ENCODE data around the gene COL16A1. TPM values are rescaled to one million over a fixed set of nuclear protein-coding genes. Genes with fewer than 3 reads are reported as not detected.

The COL16A1 gene
- total RNA-seq, 4 donors from 2014 or later, result 4.3 to 11.4 (median 5.3) TPM

DNA sequence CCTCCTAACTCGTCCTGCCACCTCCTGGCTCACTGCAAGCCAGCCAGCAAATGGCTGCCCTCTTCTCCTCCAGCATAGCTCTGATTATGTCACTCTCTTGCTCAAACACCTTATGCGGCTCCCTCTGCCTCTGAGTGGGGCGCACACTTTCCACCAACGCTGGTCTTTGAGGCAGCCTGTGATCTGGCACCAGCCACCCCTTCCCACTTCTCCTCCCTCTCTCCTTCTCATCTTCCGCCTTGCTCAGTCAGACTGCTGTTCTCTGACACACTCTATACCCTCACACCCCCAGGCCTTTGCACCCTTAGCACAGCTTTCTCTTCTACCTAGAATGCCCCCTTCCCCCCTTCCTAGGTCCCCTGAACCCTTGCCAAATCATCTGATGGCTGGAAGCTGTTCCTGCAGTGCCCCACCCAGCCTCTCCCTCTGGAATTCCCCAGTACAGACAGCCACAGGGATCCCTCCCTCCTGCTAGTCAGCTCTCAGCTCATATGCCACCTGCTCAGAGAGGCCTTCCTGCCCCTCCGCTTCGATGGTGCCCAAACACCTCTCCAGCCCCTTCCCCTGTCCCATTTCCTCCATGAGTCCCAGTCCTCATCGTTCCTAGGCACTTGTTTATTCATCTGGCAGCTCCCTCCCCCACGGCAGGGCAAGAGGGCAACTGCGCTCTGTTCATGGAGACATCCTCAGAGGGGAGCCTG is 37.4 kb downstream of the COL16A1 start:
- Histone ChIP-seq H3K4me3 (no peak overlapping the region), H3K27me3 (no peaks in the 10 kb centered on the region), H3K27ac (no peak overlapping the region), H3K9me3 (no peaks in the 10 kb centered on the region), H3K36me3 (no peaks in the 10 kb centered on the region), H3K4me1 (peaks cover 13 to 14% of the 10 kb centered on the region in 2 donors)
- in situ Hi-C loops (cut with MboI; ENCODE audit: low sequenced_read_pairs in 4 of 4), result loop anchor here (5.0 to 25.0 kb wide), 4 partner anchors 48 to 296 kb away; no protein-coding TSS in a partner anchor
- no peak for ATAC-seq
- intact Hi-C loops (cut with DNase I; ENCODE audit: low total_unique reads), result no loop called here
- no peak for TF ChIP-seq POLR2A (IDR thresholded peaks at IDR 0.05)
- TF ChIP-seq, protein P1, sequence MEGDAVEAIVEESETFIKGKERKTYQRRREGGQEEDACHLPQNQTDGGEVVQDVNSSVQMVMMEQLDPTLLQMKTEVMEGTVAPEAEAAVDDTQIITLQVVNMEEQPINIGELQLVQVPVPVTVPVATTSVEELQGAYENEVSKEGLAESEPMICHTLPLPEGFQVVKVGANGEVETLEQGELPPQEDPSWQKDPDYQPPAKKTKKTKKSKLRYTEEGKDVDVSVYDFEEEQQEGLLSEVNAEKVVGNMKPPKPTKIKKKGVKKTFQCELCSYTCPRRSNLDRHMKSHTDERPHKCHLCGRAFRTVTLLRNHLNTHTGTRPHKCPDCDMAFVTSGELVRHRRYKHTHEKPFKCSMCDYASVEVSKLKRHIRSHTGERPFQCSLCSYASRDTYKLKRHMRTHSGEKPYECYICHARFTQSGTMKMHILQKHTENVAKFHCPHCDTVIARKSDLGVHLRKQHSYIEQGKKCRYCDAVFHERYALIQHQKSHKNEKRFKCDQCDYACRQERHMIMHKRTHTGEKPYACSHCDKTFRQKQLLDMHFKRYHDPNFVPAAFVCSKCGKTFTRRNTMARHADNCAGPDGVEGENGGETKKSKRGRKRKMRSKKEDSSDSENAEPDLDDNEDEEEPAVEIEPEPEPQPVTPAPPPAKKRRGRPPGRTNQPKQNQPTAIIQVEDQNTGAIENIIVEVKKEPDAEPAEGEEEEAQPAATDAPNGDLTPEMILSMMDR (IDR thresholded peaks at IDR 0.05 in 4 of 5, conservative IDR thresholded peaks at IDR 0.05 in 1 of 5), result no peak
- no peak for DNase-seq

DNA sequence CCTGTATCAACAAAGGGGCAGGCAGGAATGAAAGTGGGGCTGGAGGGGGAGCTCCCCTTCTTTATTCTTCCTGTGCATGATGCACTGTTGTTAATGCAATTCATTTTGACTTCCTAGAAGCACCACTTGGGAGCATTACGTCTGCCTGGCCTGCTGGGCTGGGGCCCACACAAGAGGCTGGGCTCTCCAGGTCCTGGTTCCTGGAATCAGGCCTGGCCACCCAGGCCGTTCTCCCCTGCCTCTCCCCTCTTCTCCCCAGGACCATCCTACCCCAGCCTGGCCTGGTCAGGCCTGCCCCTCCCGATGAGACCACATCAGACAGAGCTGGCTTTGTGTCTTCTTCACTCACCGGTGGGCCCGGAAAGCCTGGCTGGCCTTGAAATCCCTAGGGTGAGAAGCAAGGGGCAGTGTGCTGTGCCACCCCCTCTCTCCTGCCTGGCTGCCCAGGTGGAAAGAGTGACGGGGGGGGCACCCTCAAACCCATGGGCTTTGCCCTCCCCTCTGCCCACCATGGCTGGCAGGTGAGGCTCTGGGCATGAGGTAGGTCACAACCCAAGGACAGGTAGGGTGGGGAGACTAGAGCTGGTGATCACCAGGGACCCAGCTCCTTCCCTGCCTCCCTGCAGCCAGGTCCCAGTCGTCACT is 38.5 kb downstream of the COL16A1 start:
- Histone ChIP-seq H3K4me3 (no peak overlapping the region), H3K36me3 (no peaks in the 10 kb centered on the region), H3K9me3 (no peaks in the 10 kb centered on the region), H3K27me3 (no peaks in the 10 kb centered on the region), H3K27ac (no peak overlapping the region), H3K4me1 (peaks cover 11% of the 10 kb centered on the region in 2 donors)
- DNase-seq (no peak), ATAC-seq (no peak)
- intact Hi-C loops (cut with DNase I; ENCODE audit: low total_unique reads) (no loop called here), in situ Hi-C loops (cut with MboI; ENCODE audit: low sequenced_read_pairs in 4 of 4) (loop anchor here (5.0 to 25.0 kb wide), 4 partner anchors 49 to 297 kb away; no protein-coding TSS in a partner anchor)
- TF ChIP-seq, protein P1 (IDR thresholded peaks at IDR 0.05 in 4 of 5, conservative IDR thresholded peaks at IDR 0.05 in 1 of 5), result no peak
- TF ChIP-seq POLR2A (IDR thresholded peaks at IDR 0.05), result no peak

DNA sequence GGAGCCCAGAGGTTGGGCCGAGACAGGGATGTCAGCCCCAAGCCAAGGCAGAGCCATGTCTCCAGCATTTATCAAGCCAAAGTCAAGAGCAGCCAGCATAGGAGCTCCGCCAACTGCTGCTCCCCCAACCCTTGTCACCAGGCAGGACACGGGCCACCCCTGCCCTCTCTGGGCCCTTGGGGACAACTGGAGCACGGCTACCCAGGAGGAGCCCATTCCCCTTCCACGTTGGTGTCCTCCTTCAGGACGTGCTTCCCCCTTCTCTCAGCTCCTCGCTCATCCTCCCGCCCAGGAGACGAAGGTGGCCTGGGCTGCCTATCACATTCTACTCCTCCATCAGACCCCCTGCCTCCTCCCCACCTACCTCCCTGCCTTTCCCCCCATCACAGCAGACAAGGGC is 39.3 kb downstream of the COL16A1 start:
- ATAC-seq (no peak), DNase-seq (no peak)
- no peak overlapping the region for H3K4me3 ChIP-seq
- no peaks in the 10 kb centered on the region for H3K36me3 ChIP-seq
- no peaks in the 10 kb centered on the region for H3K27me3 ChIP-seq
- no peaks in the 10 kb centered on the region for H3K9me3 ChIP-seq
- intact Hi-C loops (cut with DNase I; ENCODE audit: low total_unique reads) (loop anchor here (1.0 to 5.0 kb wide), 4 partner anchors 51 to 298 kb away; no protein-coding TSS in a partner anchor), in situ Hi-C loops (cut with MboI; ENCODE audit: low sequenced_read_pairs in 4 of 4) (loop anchor here (5.0 to 25.0 kb wide), 4 partner anchors 50 to 298 kb away; no protein-coding TSS in a partner anchor)
- TF ChIP-seq, protein P1 (IDR thresholded peaks at IDR 0.05 in 4 of 5, conservative IDR thresholded peaks at IDR 0.05 in 1 of 5), result no peak
- TF ChIP-seq POLR2A (IDR thresholded peaks at IDR 0.05), result no peak
- H3K4me1 ChIP-seq, result peaks cover 2 to 3% of the 10 kb centered on the region in 2 donors
- no peak overlapping the region for H3K27ac ChIP-seq

DNA sequence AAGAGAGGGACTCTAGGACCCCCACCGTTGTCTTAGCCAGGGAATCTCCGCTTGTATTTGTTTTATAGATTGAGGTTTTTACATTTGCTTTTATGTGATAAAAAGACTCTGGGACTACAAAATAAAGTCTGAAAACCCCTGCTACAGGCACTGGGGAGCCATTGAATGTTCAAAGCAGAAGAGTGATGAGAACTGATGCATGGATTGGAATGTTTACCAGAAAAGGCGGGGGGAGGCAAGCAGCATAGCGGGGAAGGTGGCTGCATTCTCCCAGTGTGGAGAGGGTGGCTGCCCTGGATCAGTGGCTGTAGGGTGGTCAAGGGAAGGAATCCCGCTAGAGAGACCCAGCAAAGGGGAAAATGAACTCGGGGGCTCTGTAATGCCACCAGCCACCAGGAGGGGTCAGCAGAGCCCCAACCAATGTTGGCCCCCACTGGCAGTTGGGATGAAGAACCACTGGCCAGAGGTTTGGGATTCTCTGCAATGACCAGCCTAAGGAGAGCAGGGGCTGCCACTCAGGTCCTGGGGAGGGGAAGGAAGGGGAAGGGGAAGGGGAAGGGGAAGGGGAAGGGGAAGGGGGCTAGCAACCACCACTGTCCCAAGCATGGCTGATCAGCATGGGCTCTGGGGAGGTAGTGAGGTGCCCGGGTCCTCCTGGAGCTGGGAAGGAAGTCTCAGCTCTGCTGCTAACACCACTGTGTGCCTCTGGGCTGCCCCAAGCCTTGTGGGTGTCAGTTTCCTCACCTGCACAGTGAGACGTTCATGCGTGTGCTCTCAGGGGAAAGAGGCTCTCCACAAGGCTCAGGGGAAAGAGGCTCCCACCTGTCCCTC is 40.0 kb downstream of the COL16A1 start:
- peak in 1 of 2 donors; percentile 37 for DNase-seq
- Histone ChIP-seq H3K4me3 (no peak overlapping the region), H3K36me3 (no peaks in the 10 kb centered on the region), H3K27ac (no peak overlapping the region), H3K4me1 (no peaks in the 10 kb centered on the region), H3K9me3 (no peaks in the 10 kb centered on the region), H3K27me3 (no peaks in the 10 kb centered on the region)
- intact Hi-C loops (cut with DNase I; ENCODE audit: low total_unique reads), result loop anchor here (1.0 to 5.0 kb wide), 4 partner anchors 51 to 298 kb away; no protein-coding TSS in a partner anchor
- in situ Hi-C loops (cut with MboI; ENCODE audit: low sequenced_read_pairs in 4 of 4), result loop anchor here (5.0 to 25.0 kb wide), 4 partner anchors 51 to 298 kb away; no protein-coding TSS in a partner anchor
- ATAC-seq, result peak; percentile 53 to 57
- TF ChIP-seq POLR2A (IDR thresholded peaks at IDR 0.05), result no peak
- TF ChIP-seq, protein P1 (IDR thresholded peaks at IDR 0.05 in 4 of 5, conservative IDR thresholded peaks at IDR 0.05 in 1 of 5), result peak; percentile 88 to 96 (median 94)

All from gastrocnemius medialis (tissue), 4 donors.